Activated T-cell treated with anti-CD3 and anti-CD28 coated beads, Interleukin-2, amount 50 U/mL, for 72 hours (primary cell): Measurements from ENCODE around the gene PVRIG. TPM values are rescaled to one million over a fixed set of nuclear protein-coding genes. Genes with fewer than 3 reads are reported as not detected.

ENCODE experiments used
- total RNA-seq, 2 donors: library from RNA; stranded (reverse); gene quantifications; one replicate each; pipeline ENCODE4 v1.2.3, GENCODE V29; 2022

The PVRIG gene
- total RNA-seq, 2 donors from 2014 or later: 26.7 to 34.4 TPM

Other genes with a start within 250 kb of the PVRIG start
- gene AZGP1, start 243.9 kb upstream of the PVRIG start, total RNA-seq: not detected
- 10 to 100 TPM; 70.3 to 78.2 TPM for gene ZKSCAN1, start 204.4 kb upstream of the PVRIG start, total RNA-seq
- 10 to 100 TPM in 1 of 2 donors, 1 to 10 TPM in 1; 8.4 to 12.4 TPM for gene ZSCAN21, start 170.2 kb upstream of the PVRIG start, total RNA-seq
- gene ZNF3, start 138.2 kb upstream of the PVRIG start, total RNA-seq: 10 to 100 TPM; 23.1 to 24.2 TPM
- gene COPS6, start 131.0 kb upstream of the PVRIG start, total RNA-seq: 10 to 100 TPM; 43.7 to 45.4 TPM
- gene MCM7, start 118.6 kb upstream of the PVRIG start, total RNA-seq: 100 to 1,000 TPM; 270 to 332 TPM
- gene AP4M1, start 118.3 kb upstream of the PVRIG start, total RNA-seq: 10 to 100 TPM in 1 of 2 donors, 1 to 10 TPM in 1; 9.3 to 10.5 TPM
- gene TAF6, start 100.6 kb upstream of the PVRIG start, total RNA-seq: 10 to 100 TPM; 76.7 to 88.1 TPM
- gene CNPY4, start 100.3 kb upstream of the PVRIG start, total RNA-seq: 10 to 100 TPM; 11.1 to 18.8 TPM
- gene MBLAC1, start 93.0 kb upstream of the PVRIG start, total RNA-seq: 1 to 10 TPM; 3.2 to 3.4 TPM
- 100 to 1,000 TPM; 130 to 134 TPM for gene LAMTOR4, start 71.0 kb upstream of the PVRIG start, total RNA-seq
- 10 to 100 TPM; 22.1 to 28.8 TPM for gene TRAPPC14, start 61.2 kb upstream of the PVRIG start, total RNA-seq
- 10 to 100 TPM in 1 of 2 donors, 1 to 10 TPM in 1; 6.9 to 11.7 TPM for gene GAL3ST4, start 51.3 kb upstream of the PVRIG start, total RNA-seq
- 10 to 100 TPM in 1 of 2 donors, 1 to 10 TPM in 1; 9.7 to 14.2 TPM for gene GPC2, start 42.6 kb upstream of the PVRIG start, total RNA-seq
- gene STAG3, start 42.0 kb upstream of the PVRIG start, total RNA-seq: 100 to 1,000 TPM; 103 to 121 TPM
- gene SPDYE3, start 87.8 kb downstream of the PVRIG start, total RNA-seq: not detected
- 10 to 100 TPM; 43.6 to 78.3 TPM for gene PILRB, start 138.2 kb downstream of the PVRIG start, total RNA-seq
- 10 to 100 TPM in 1 of 2 donors, 1 to 10 TPM in 1; 3.4 to 14.1 TPM for gene PILRA, start 153.5 kb downstream of the PVRIG start, total RNA-seq
- gene ZCWPW1, start 208.8 kb downstream of the PVRIG start, total RNA-seq: 1 to 10 TPM; 5.9 to 6.5 TPM
- 10 to 100 TPM; 61.0 to 66.7 TPM for gene MEPCE, start 209.9 kb downstream of the PVRIG start, total RNA-seq
- 10 to 100 TPM; 59.0 to 68.8 TPM for gene PPP1R35, start 216.5 kb downstream of the PVRIG start, total RNA-seq
- 1 to 10 TPM; 5.4 to 5.6 TPM for gene SPACDR, start 244.3 kb downstream of the PVRIG start, total RNA-seq